SJSA1 (cell line): ENCODE data around the gene R3HDM1. TPM values are rescaled to one million over a fixed set of nuclear protein-coding genes. Genes with fewer than 3 reads are reported as not detected.
"Not testable (repeated sequence)": the region's sequence is repeated elsewhere in the genome, so short reads cannot be mapped to it uniquely, and the experiment has no call there.

ENCODE experiments used
- DNase-seq, 2 experiments: peaks; one replicate each; pipeline ENCODE4 v3.0.0-alpha.2; 2015 to 2020; ENCODE audit warnings: low spot score in 2 of 2, low read depth in 1 of 2
- H3K27ac ChIP-seq: fragments of 250-450 bp; sonication (Bioruptor Pico); 2 replicates; pipeline ENCODE4 v1.5.1; 2020; ENCODE audit warnings: mild to moderate bottlenecking, moderate library complexity
- H3K27me3 ChIP-seq: fragments of 250-450 bp; sonication (Bioruptor Pico); replicated peaks from 2 replicates; pipeline ENCODE4 v1.5.1; 2020; ENCODE audit warnings: mild to moderate bottlenecking, moderate library complexity
- H3K36me3 ChIP-seq: fragments of 250-450 bp; sonication (Bioruptor Pico); 2 replicates; pipeline ENCODE4 v1.5.1; 2020; ENCODE audit warnings: mild to moderate bottlenecking
- H3K4me1 ChIP-seq: fragments of 250-450 bp; sonication (Bioruptor Pico); replicated peaks from 2 replicates; pipeline ENCODE4 v1.6.1; 2021; ENCODE audit warnings: mild to moderate bottlenecking
- H3K4me3 ChIP-seq: fragments of 250-450 bp; sonication (Bioruptor Pico); 2 replicates; pipeline ENCODE4 v1.5.1; 2020; ENCODE audit warnings: mild to moderate bottlenecking
- H3K9me3 ChIP-seq: fragments of 250-450 bp; sonication (Bioruptor Pico); replicated peaks from 2 replicates; pipeline ENCODE4 v1.5.1; 2020; ENCODE audit warnings: mild to moderate bottlenecking
- total RNA-seq: library from RNA; depleted of rRNA; stranded (reverse); fragments of >200 nt; shearing (Covaris generic); gene quantifications from 2 replicates; pipeline ENCODE4 v1.2.3, GENCODE V29; 2014

The R3HDM1 gene
- total RNA-seq, 1 experiment from 2014 or later, result 8.8 TPM

DNA sequence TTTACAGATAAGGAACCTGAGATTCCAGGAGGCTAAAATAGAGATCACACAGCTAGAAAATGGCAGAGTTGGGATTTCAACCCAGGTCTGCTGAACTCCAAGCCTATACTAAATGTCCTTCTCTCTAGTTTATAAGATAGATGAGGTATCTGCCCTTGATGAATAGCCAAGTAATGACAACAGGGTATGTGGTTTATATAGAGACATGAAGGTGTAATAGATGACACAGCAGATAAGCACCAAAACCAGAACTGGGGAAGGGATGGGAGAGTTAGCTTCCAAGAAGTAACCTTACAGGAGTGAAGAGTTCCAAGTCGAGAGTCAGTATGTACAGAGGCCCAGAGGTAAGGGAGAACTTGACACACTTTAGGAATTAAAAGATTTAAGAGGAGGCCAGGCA, 105.7 kb downstream of the R3HDM1 start:
- no peaks in the 10 kb centered on the region for H3K27me3 ChIP-seq
- H3K27ac ChIP-seq, result no peak overlapping the region
- peaks cover 29% of the 10 kb centered on the region for H3K36me3 ChIP-seq
- H3K4me1 ChIP-seq, result no peaks in the 10 kb centered on the region
- no peak overlapping the region for H3K4me3 ChIP-seq
- no peak for DNase-seq
- no peaks in the 10 kb centered on the region for H3K9me3 ChIP-seq

DNA sequence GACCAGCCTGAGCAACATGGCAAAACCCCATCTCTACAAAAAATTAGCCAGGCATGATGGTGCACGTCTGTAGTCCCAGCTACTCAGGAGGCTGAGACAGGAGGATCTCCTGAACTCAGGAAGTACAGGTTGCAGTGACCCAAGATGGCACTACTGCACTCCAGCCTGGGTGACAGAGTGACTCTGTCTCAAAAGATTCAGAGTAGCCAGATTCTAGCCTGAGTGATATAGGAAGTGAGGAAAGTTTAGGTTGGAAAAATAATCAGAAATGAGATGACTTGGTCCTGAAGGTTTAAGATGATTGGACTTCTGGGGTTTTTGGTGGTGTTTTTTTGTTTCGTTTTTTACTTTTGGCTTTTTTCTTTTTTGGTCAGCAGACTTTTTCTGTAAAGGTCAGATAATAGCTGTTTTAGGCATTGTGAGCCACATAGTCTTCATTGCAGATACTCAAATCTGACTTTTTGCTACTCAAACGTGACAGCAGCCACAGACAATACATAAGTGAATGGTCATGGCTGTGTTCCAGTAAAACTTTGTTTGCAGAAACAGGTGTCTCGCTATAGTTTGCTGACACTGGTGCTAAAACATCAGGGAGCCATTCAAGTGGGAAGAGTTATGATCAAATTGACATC, 106.3 kb downstream of the R3HDM1 start:
- no peak for DNase-seq
- H3K36me3 ChIP-seq, result peaks cover 29% of the 10 kb centered on the region
- no peaks in the 10 kb centered on the region for H3K9me3 ChIP-seq
- no peak overlapping the region for H3K27ac ChIP-seq
- H3K27me3 ChIP-seq, result no peaks in the 10 kb centered on the region
- H3K4me3 ChIP-seq, result no peak overlapping the region
- no peaks in the 10 kb centered on the region for H3K4me1 ChIP-seq

DNA sequence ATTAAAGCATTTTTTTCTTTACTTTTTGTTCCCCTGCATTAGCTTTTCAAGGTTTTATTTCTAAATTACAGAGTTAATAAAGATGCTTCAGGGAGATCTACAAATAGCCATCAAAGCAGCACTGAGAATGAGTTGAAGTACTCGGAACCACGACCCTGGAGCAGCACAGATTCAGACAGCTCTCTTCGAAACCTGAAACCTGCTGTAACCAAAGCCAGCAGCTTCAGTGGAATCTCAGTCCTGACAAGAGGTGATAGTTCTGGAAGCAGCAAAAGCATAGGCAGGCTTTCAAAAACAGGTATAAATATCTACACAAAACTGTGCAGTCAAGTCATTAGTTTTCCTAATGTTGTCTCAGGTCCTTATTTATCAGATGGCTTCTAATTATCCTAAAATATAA, 107.5 kb downstream of the R3HDM1 start:
- no peak overlapping the region for H3K27ac ChIP-seq
- H3K4me3 ChIP-seq, result no peak overlapping the region
- no peaks in the 10 kb centered on the region for H3K4me1 ChIP-seq
- no peak for DNase-seq
- H3K27me3 ChIP-seq, result no peaks in the 10 kb centered on the region
- peaks cover 29% of the 10 kb centered on the region for H3K36me3 ChIP-seq
- H3K9me3 ChIP-seq, result no peaks in the 10 kb centered on the region

- peaks cover 25% of the 10 kb centered on the region for H3K36me3 ChIP-seq
- H3K4me3 ChIP-seq, result no peak overlapping the region
- H3K4me1 ChIP-seq, result no peaks in the 10 kb centered on the region
- no peak for DNase-seq
- no peaks in the 10 kb centered on the region for H3K27me3 ChIP-seq
- no peak overlapping the region for H3K27ac ChIP-seq
- no peaks in the 10 kb centered on the region for H3K9me3 ChIP-seq
These were observed 110.1 kb downstream of the R3HDM1 start for GRCh38 chr2:135641156-135642068.

DNA sequence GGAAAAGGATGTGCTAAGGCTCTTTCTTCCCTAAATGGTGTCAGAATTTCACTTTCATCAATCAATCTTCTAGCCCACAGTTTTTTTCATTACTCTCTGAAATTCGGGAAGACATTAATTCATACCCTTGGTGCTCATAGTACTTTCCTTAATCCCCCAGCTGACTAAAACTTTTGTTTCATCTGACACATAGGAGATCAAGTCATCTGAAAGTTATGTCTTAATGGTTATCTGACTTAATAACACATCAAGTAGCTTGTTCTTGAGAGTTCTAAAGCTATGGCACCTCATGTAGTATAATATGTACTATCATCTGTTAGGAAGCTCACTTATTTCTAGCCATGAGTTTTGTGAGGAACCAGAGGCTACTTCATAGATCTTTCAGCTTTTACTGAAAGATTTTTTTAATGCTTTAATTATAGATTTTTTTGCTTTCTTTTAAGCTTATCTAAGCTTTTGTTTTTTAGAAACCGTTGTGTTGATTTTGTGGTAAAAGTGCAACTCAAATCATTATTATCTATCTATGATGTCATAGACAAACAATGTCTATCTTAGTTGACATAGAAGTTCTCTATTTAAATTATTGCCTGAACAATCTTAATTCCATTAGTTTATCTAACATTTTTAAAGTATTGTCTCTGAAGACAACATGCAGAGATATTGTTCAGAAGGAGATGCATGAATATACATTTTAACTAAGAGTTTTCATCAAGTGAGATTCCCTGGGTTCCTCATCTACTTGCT, 116.7 kb downstream of the R3HDM1 start:
- DNase-seq, result no peak
- H3K27ac ChIP-seq, result no peak overlapping the region
- no peaks in the 10 kb centered on the region for H3K4me1 ChIP-seq
- H3K4me3 ChIP-seq, result no peak overlapping the region
- H3K9me3 ChIP-seq, result no peaks in the 10 kb centered on the region
- peaks cover 29% of the 10 kb centered on the region for H3K36me3 ChIP-seq
- H3K27me3 ChIP-seq, result no peaks in the 10 kb centered on the region

- Histone ChIP-seq H3K4me3 (no peak overlapping the region), H3K27me3 (no peaks in the 10 kb centered on the region), H3K4me1 (no peaks in the 10 kb centered on the region), H3K27ac (no peak overlapping the region), H3K9me3 (no peaks in the 10 kb centered on the region), H3K36me3 (peaks cover 27% of the 10 kb centered on the region)
- DNase-seq, result no peak
These were observed 119.4 kb downstream of the R3HDM1 start for GRCh38 chr2:135650721-135651120.

DNA sequence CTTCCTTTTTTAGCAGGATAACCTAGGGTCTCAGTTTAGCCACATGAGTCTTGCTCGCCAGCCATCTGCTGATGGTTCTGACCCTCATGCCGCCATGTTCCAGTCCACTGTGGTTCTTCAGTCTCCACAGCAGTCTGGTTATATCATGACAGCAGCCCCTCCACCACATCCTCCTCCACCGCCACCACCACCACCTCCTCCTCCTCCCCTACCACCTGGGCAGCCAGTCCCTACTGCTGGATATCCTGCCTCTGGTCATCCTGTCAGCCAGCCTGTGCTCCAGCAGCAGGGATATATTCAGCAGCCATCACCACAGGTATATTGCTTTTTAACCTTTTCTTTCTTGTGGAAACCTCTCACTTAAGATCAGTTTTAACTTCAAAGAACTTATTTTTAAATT, 120.4 kb downstream of the R3HDM1 start:
- Histone ChIP-seq H3K9me3 (no peaks in the 10 kb centered on the region), H3K4me1 (no peaks in the 10 kb centered on the region), H3K4me3 (no peak overlapping the region), H3K27me3 (no peaks in the 10 kb centered on the region), H3K27ac (no peak overlapping the region), H3K36me3 (peaks cover 24% of the 10 kb centered on the region)
- no peak for DNase-seq

GRCh38 chr2:135654239-135654638, 123.0 kb downstream of the R3HDM1 start:
- H3K27ac ChIP-seq, H3K9me3 ChIP-seq, DNase-seq, H3K4me1 ChIP-seq, H3K27me3 ChIP-seq, H3K4me3 ChIP-seq: not testable (repeated sequence)
- H3K36me3 ChIP-seq, result peaks cover 24% of the 10 kb centered on the region

DNA sequence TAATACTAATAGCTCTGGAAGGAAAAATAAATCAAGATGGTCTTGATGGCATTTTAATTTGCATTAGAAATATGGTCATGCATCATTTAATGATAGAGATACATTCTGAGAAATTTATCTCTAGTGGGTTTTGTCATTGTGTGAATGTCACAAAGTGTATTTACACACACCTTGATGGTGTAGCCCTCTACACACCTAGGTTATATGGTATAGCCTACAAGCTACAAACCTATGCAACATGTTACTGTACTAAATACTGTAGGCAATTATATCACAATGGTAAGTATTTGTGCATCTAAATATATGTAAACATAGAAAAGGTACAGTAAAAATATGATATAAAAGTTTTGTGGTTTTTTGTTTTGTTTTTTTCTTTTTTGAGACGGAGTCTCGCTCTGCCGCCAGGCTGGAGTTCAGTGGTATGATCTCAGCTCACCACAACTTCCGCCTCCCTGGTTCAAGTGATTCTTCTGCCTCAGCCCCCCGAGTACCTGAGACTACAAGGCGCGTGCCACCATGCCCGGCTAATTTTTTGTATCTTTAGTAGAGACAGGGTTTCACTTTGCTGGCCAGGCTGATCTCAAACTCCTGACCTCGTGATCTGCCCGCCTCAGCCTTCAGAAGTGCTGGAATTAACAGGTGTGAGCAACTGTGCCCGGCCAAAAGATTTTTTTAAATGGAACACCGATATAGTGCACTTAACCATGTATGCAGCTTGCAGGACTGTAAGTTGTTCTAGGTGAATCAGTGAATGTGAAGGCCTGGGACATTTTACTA, 126.7 kb downstream of the R3HDM1 start:
- H3K27me3 ChIP-seq, result no peaks in the 10 kb centered on the region
- no peak overlapping the region for H3K27ac ChIP-seq
- no peaks in the 10 kb centered on the region; the same call in 1 of the 2 replicates for H3K4me1 ChIP-seq
- peaks cover 23% of the 10 kb centered on the region for H3K36me3 ChIP-seq
- no peaks in the 10 kb centered on the region; the same call in 1 of the 2 replicates for H3K9me3 ChIP-seq
- DNase-seq, result no peak
- no peak overlapping the region for H3K4me3 ChIP-seq

- peaks cover 15% of the 10 kb centered on the region for H3K4me1 ChIP-seq
- no peak overlapping the region for H3K27ac ChIP-seq
- H3K4me3 ChIP-seq, result no peak overlapping the region
- DNase-seq, result no peak
- H3K36me3 ChIP-seq, result peaks cover 20% of the 10 kb centered on the region
- H3K9me3 ChIP-seq, result no peaks in the 10 kb centered on the region; the same call in 1 of the 2 replicates
- no peaks in the 10 kb centered on the region for H3K27me3 ChIP-seq
These were observed 130.8 kb downstream of the R3HDM1 start for GRCh38 chr2:135662088-135662487.

- DNase-seq, result no peak
- H3K9me3 ChIP-seq, result no peaks in the 10 kb centered on the region
- H3K36me3 ChIP-seq, result peaks cover 20% of the 10 kb centered on the region
- no peak overlapping the region for H3K27ac ChIP-seq
- H3K4me3 ChIP-seq, result no peak overlapping the region
- H3K27me3 ChIP-seq, result no peaks in the 10 kb centered on the region
- peaks cover 15% of the 10 kb centered on the region for H3K4me1 ChIP-seq
These were observed 131.9 kb downstream of the R3HDM1 start for GRCh38 chr2:135663148-135663700.

GRCh38 chr2:135664623-135665068, 133.4 kb downstream of the R3HDM1 start:
- peaks cover 17% of the 10 kb centered on the region for H3K36me3 ChIP-seq
- H3K4me1 ChIP-seq, result peaks cover 15% of the 10 kb centered on the region
- no peaks in the 10 kb centered on the region for H3K27me3 ChIP-seq
- H3K9me3 ChIP-seq, result no peaks in the 10 kb centered on the region
- DNase-seq, result peak in 1 of 2 experiments; percentile 54
- H3K4me3 ChIP-seq, result no peak overlapping the region
- H3K27ac ChIP-seq, result peak overlapping the region; percentile 56

DNA sequence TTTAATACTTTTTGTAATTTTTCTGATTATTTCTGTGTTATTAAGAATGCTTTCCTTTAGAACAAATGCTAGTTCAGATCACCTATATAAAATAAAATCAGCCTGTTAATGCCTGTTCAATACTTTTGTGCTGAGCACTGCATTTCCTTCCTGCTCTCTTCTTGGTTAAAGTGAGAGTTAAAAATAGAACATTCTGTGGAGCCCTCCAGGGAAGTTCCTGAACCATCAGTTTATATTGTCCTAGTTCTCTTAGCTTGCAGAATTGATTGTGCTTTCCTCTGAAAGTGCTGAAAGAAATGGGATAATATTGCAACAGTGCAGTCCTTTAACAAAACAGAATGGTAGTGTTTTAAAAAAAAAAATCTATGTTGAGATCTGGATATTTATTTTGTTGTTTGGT, 135.8 kb downstream of the R3HDM1 start:
- peaks cover 8% of the 10 kb centered on the region for H3K36me3 ChIP-seq
- H3K27me3 ChIP-seq, result no peaks in the 10 kb centered on the region
- peaks cover 15% of the 10 kb centered on the region for H3K4me1 ChIP-seq
- no peak for DNase-seq
- H3K27ac ChIP-seq, result no peak overlapping the region
- H3K9me3 ChIP-seq, result no peaks in the 10 kb centered on the region
- no peak overlapping the region for H3K4me3 ChIP-seq
